ENCODE data around the gene EFHD2.

The EFHD2 gene

GRCh38 chr1:15364740-15365139, 44.9 kb upstream of the EFHD2 start:
- H3K4me2 ChIP-seq (ENCODE audit: low read length): no peak overlapping the region

GRCh38 chr1:15368888-15369287, 40.8 kb upstream of the EFHD2 start:
- no peak overlapping the region for H3K4me3 ChIP-seq (ENCODE audit: low read depth, low read length)
- no peak for TF ChIP-seq CTCF (IDR thresholded peaks at IDR 0.05)
- no peak overlapping the region for H3K4me2 ChIP-seq (ENCODE audit: low read length)
- H3K36me3 ChIP-seq (ENCODE audit: control insufficient read depth, insufficient read depth, low read length): no peaks in the 10 kb centered on the region
- H3K4me1 ChIP-seq: peaks cover 2% of the 10 kb centered on the region
- no peak overlapping the region for H3K27ac ChIP-seq
- no peaks in the 10 kb centered on the region for H3K9me3 ChIP-seq (ENCODE audit: control insufficient read depth, low read length)
- no peak overlapping the region for H2AFZ ChIP-seq
- no peaks in the 10 kb centered on the region for H3K79me2 ChIP-seq
- H3K27me3 ChIP-seq (ENCODE audit: control insufficient read depth, insufficient read depth, low read length): no peaks in the 10 kb centered on the region
- H3K9ac ChIP-seq: no peak overlapping the region

More at GRCh38 chr1:15364740-15365139, 44.9 kb upstream of the EFHD2 start:
- TF ChIP-seq CTCF (IDR thresholded peaks at IDR 0.05): no peak
- no peak overlapping the region for H3K4me3 ChIP-seq (ENCODE audit: low read depth, low read length)
- H3K27ac ChIP-seq: no peak overlapping the region
- no peak overlapping the region for H2AFZ ChIP-seq
- H3K36me3 ChIP-seq (ENCODE audit: control insufficient read depth, insufficient read depth, low read length): no peaks in the 10 kb centered on the region
- H3K9ac ChIP-seq: no peak overlapping the region
- no peaks in the 10 kb centered on the region for H3K79me2 ChIP-seq
- H3K9me3 ChIP-seq (ENCODE audit: control insufficient read depth, low read length): no peaks in the 10 kb centered on the region
- H3K4me1 ChIP-seq: peaks cover 2% of the 10 kb centered on the region
- H3K27me3 ChIP-seq (ENCODE audit: control insufficient read depth, insufficient read depth, low read length): no peaks in the 10 kb centered on the region

GRCh38 chr1:15370268-15370667, 39.4 kb upstream of the EFHD2 start:
- no peaks in the 10 kb centered on the region for H3K9me3 ChIP-seq (ENCODE audit: control insufficient read depth, low read length)
- no peak for TF ChIP-seq CTCF (IDR thresholded peaks at IDR 0.05)
- no peak overlapping the region for H3K4me3 ChIP-seq (ENCODE audit: low read depth, low read length)
- H3K36me3 ChIP-seq (ENCODE audit: control insufficient read depth, insufficient read depth, low read length): no peaks in the 10 kb centered on the region
- H3K4me2 ChIP-seq (ENCODE audit: low read length): no peak overlapping the region
- no peak overlapping the region for H3K27ac ChIP-seq
- peaks cover 2% of the 10 kb centered on the region for H3K4me1 ChIP-seq
- no peaks in the 10 kb centered on the region for H3K27me3 ChIP-seq (ENCODE audit: control insufficient read depth, insufficient read depth, low read length)
- H2AFZ ChIP-seq: no peak overlapping the region
- no peak overlapping the region for H3K9ac ChIP-seq
- H3K79me2 ChIP-seq: no peaks in the 10 kb centered on the region

GRCh38 chr1:15370781-15371520, 38.7 kb upstream of the EFHD2 start:
- H3K79me2 ChIP-seq: no peaks in the 10 kb centered on the region
- H3K4me2 ChIP-seq (ENCODE audit: low read length): no peak overlapping the region
- no peaks in the 10 kb centered on the region for H3K9me3 ChIP-seq (ENCODE audit: control insufficient read depth, low read length)
- H3K9ac ChIP-seq: no peak overlapping the region
- H3K27me3 ChIP-seq (ENCODE audit: control insufficient read depth, insufficient read depth, low read length): no peaks in the 10 kb centered on the region
- TF ChIP-seq CTCF (IDR thresholded peaks at IDR 0.05): no peak
- H3K4me3 ChIP-seq (ENCODE audit: low read depth, low read length): no peak overlapping the region
- peaks cover 2% of the 10 kb centered on the region for H3K4me1 ChIP-seq
- no peak overlapping the region for H2AFZ ChIP-seq
- H3K27ac ChIP-seq: no peak overlapping the region
- H3K36me3 ChIP-seq (ENCODE audit: control insufficient read depth, insufficient read depth, low read length): no peaks in the 10 kb centered on the region

All from parathyroid adenoma (tissue), 2 donors.